Thyroid gland (tissue), 4 donors: ENCODE results near the gene VAV3.

ENCODE experiments used
- POLR2A ChIP-seq, 2 donors: fragments of 450-650 bp; IDR thresholded peaks; one replicate each; pipeline ENCODE4 v1.6.1; 2017; ENCODE audit warnings: antibody characterized with exemption in 2 of 2, mild to moderate bottlenecking in 2 of 2, moderate library complexity in 1 of 2
- TF ChIP-seq, protein P1 (sequence below), 6 experiments: fragments of 200-600 bp in 3 of 6; fragments of 450-650 bp in 3 of 6; sonication (generic) in 3 of 6; IDR thresholded peaks; one replicate each; pipeline ENCODE4 v1.5.1; 2016 to 2019; ENCODE audit warnings: antibody characterized with exemption in 6 of 6, mild to moderate bottlenecking in 2 of 6, inconsistent platforms in 1 of 6, moderate library complexity in 1 of 6

DNA sequence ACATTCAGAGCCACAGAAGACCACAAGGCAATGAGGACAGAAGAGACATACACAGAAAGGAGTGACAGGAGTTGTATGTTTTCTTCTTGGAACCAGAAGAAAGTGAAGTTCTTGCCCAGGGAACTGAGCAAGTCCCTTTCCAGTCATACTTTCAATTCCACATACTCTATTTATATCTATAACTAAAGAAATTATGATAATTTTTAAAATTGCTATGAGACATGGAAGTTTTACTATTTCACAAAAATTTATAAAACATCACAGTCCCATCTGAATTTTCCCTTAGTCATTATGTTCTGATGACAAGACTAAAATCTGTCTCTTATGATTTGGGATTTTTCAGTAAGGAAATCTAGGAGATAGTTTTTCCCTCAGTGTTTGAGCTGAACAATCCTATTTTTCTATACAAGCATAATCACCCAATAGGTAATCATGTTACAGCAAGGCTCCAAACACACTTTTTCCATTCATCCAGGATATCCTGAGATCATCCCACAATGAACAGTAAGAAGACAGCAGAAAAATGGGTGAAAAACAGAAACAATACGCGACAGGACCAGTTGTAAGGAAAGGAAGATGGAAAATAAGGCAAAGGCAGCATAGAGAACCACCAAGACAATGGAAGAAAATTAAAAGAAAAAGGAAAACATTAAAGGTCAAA, 154.6 kb downstream of the VAV3 start:
- TF ChIP-seq, protein P1, sequence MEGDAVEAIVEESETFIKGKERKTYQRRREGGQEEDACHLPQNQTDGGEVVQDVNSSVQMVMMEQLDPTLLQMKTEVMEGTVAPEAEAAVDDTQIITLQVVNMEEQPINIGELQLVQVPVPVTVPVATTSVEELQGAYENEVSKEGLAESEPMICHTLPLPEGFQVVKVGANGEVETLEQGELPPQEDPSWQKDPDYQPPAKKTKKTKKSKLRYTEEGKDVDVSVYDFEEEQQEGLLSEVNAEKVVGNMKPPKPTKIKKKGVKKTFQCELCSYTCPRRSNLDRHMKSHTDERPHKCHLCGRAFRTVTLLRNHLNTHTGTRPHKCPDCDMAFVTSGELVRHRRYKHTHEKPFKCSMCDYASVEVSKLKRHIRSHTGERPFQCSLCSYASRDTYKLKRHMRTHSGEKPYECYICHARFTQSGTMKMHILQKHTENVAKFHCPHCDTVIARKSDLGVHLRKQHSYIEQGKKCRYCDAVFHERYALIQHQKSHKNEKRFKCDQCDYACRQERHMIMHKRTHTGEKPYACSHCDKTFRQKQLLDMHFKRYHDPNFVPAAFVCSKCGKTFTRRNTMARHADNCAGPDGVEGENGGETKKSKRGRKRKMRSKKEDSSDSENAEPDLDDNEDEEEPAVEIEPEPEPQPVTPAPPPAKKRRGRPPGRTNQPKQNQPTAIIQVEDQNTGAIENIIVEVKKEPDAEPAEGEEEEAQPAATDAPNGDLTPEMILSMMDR (IDR thresholded peaks at IDR 0.05) = no peak
- TF ChIP-seq POLR2A (IDR thresholded peaks at IDR 0.05) = no peak
